Measurements from ENCODE around the gene PROM2.
A peak's percentile ranks its signal among the peaks of the same experiment; 100 is the strongest.

PROM2 gene

GRCh38 chr2:95323347-95324155 is 49.3 kb downstream of the PROM2 start:
- H3K4me3 ChIP-seq, result no peak overlapping the region
- no peak for DNase-seq (ENCODE audit: low spot score)
- TF ChIP-seq, protein P1, sequence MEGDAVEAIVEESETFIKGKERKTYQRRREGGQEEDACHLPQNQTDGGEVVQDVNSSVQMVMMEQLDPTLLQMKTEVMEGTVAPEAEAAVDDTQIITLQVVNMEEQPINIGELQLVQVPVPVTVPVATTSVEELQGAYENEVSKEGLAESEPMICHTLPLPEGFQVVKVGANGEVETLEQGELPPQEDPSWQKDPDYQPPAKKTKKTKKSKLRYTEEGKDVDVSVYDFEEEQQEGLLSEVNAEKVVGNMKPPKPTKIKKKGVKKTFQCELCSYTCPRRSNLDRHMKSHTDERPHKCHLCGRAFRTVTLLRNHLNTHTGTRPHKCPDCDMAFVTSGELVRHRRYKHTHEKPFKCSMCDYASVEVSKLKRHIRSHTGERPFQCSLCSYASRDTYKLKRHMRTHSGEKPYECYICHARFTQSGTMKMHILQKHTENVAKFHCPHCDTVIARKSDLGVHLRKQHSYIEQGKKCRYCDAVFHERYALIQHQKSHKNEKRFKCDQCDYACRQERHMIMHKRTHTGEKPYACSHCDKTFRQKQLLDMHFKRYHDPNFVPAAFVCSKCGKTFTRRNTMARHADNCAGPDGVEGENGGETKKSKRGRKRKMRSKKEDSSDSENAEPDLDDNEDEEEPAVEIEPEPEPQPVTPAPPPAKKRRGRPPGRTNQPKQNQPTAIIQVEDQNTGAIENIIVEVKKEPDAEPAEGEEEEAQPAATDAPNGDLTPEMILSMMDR (IDR thresholded peaks at IDR 0.05), result peak; percentile 13
- no peak overlapping the region for H3K27ac ChIP-seq

- TF ChIP-seq, protein P1 (IDR thresholded peaks at IDR 0.05), result no peak
- DNase-seq (ENCODE audit: low spot score), result no peak
- no peak overlapping the region for H3K4me3 ChIP-seq
- no peak overlapping the region for H3K27ac ChIP-seq
These were observed 50.8 kb downstream of the PROM2 start for GRCh38 chr2:95325026-95325425.

DNA sequence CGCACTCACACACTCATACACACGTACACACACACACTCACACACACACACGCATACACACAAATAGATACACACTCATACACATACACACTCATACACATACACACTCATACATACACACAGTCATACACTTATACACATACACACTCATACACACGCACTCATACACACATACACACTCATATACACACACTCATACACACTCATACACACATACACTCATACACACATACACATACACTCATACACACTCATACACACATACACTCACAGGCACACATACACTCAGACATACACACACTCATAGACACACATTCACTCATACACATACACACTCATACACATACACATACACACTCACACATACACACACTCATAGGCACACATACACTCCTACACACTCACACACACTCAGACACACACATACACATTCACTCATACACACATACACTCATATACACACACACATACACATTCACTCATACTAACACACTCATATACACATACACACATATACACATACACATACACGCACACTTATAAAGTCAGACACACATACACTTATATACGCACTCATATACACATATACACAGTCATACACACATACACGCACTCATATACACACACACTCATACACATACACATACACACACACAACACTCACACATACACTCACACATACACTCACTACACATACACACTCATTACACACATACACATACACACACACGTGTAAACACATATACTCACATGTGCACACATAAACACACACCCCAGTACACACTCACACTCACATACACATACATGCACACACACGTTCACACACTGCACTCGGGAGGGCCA is 51.6 kb downstream of the PROM2 start:
- no peak overlapping the region for H3K27ac ChIP-seq
- TF ChIP-seq, protein P1 (IDR thresholded peaks at IDR 0.05), result no peak
- no peak for DNase-seq (ENCODE audit: low spot score)
- H3K4me3 ChIP-seq, result no peak overlapping the region

DNA sequence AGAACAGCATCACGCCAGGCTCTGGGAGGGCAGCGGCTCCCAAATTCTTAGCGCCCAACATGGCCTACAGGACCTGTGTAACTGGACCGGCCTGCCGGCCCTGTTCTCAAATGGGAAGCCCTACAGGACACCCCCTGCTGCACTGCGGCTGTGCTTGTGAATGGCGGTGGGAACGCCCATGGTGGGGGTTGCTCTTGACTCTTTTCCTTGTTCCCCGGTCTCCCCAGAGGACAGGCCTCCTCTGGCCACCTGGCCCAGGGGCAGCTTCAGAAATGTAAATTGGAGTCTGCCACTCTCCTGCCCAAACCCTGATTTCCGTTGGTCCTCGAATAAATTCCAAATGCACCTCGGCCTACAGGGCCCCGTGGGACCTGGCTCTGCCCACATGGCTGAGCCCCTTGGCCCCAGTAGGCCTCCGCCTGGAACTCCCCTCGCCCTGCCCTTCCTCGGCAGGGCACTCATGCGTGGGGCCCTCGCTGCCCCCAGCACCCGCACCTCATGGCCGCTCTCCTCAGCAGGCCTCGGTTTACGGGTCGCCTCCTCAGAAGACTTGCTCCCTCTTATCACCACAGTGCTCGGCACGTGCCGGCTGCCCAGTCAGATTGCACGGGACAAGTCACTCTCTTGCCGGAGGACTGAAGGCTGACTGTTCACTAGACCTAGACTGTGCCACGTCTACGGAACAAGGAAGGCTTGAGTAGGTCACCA is 52.3 kb downstream of the PROM2 start:
- no peak overlapping the region for H3K27ac ChIP-seq
- TF ChIP-seq, protein P1 (IDR thresholded peaks at IDR 0.05), result no peak
- DNase-seq (ENCODE audit: low spot score), result no peak

GRCh38 chr2:95327861-95328260 is 53.6 kb downstream of the PROM2 start:
- Histone ChIP-seq H3K27ac (no peak overlapping the region), H3K4me3 (no peak overlapping the region)
- no peak for DNase-seq (ENCODE audit: low spot score)
- TF ChIP-seq, protein P1 (IDR thresholded peaks at IDR 0.05), result no peak

More for the DNA sequence above, 52.3 kb downstream of the PROM2 start:
- H3K4me3 ChIP-seq, result no peak overlapping the region

- DNase-seq (ENCODE audit: low spot score), result no peak
- no peak overlapping the region for H3K4me3 ChIP-seq
- no peak overlapping the region for H3K27ac ChIP-seq
- TF ChIP-seq, protein P1 (IDR thresholded peaks at IDR 0.05), result no peak
These were observed 54.3 kb downstream of the PROM2 start for GRCh38 chr2:95328358-95329125.

Data from coronary artery (tissue), 2 donors.